ENCODE data around the gene ADARB1. TPM values are rescaled to one million over a fixed set of nuclear protein-coding genes. Genes with fewer than 3 reads are reported as not detected.
"Not testable (repeated sequence)": the region's sequence is repeated elsewhere in the genome, so short reads cannot be mapped to it uniquely, and the experiment has no call there.

ADARB1 gene
- total RNA-seq, 1 experiment from 2014 or later, result 8.4 TPM

- DNase-seq, result peak; percentile 73 to 86
- no peaks in the 10 kb centered on the region for H3K9me3 ChIP-seq (replicated peaks)
- H3K4me3 ChIP-seq, result no peak overlapping the region
- no peak overlapping the region for H3K27ac ChIP-seq
- H3K36me3 ChIP-seq, result no peaks in the 10 kb centered on the region
- no peaks in the 10 kb centered on the region for H3K27me3 ChIP-seq
- H3K4me1 ChIP-seq, result peaks cover 32% of the 10 kb centered on the region
Measured at GRCh38 chr21:45138199-45139002, 64.0 kb downstream of the ADARB1 start.

- H3K27ac ChIP-seq, result not testable (repeated sequence)
Measured at GRCh38 chr21:45139003-45139360, 64.6 kb downstream of the ADARB1 start.

GRCh38 chr21:45139473-45139872 lies 65.1 kb downstream of the ADARB1 start:
- no peak for DNase-seq
- H3K27ac ChIP-seq, result no peak overlapping the region
- H3K9me3 ChIP-seq (replicated peaks), result no peaks in the 10 kb centered on the region
- peaks cover 32% of the 10 kb centered on the region for H3K4me1 ChIP-seq
- no peak overlapping the region for H3K4me3 ChIP-seq
- H3K27me3 ChIP-seq, result no peaks in the 10 kb centered on the region
- no peaks in the 10 kb centered on the region for H3K36me3 ChIP-seq

More at GRCh38 chr21:45139003-45139360, 64.6 kb downstream of the ADARB1 start:
- DNase-seq; H3K36me3 ChIP-seq; H3K9me3 ChIP-seq (replicated peaks); H3K27me3 ChIP-seq; H3K4me3 ChIP-seq: not testable (repeated sequence)
- peaks cover 32% of the 10 kb centered on the region for H3K4me1 ChIP-seq

GRCh38 chr21:45140346-45140940 lies 66.1 kb downstream of the ADARB1 start:
- Histone ChIP-seq H3K36me3 (no peaks in the 10 kb centered on the region), H3K9me3 (replicated peaks) (no peaks in the 10 kb centered on the region), H3K27me3 (no peaks in the 10 kb centered on the region), H3K4me3 (no peak overlapping the region), H3K4me1 (peaks cover 24% of the 10 kb centered on the region), H3K27ac (no peak overlapping the region)
- peak; percentile 88 to 90 for DNase-seq

GRCh38 chr21:45140944-45141343 lies 66.6 kb downstream of the ADARB1 start:
- DNase-seq; H3K27ac ChIP-seq; H3K27me3 ChIP-seq; H3K36me3 ChIP-seq; H3K4me3 ChIP-seq; H3K9me3 ChIP-seq (replicated peaks): not testable (repeated sequence)
- peaks cover 19% of the 10 kb centered on the region for H3K4me1 ChIP-seq

GRCh38 chr21:45141507-45141906 lies 67.1 kb downstream of the ADARB1 start:
- Histone ChIP-seq H3K27ac (no peak overlapping the region), H3K27me3 (no peaks in the 10 kb centered on the region), H3K4me1 (peaks cover 14% of the 10 kb centered on the region), H3K4me3 (no peak overlapping the region), H3K36me3 (no peaks in the 10 kb centered on the region), H3K9me3 (replicated peaks) (no peaks in the 10 kb centered on the region)
- no peak for DNase-seq

- H3K4me3 ChIP-seq, result no peak overlapping the region
- peaks cover 11% of the 10 kb centered on the region for H3K4me1 ChIP-seq
- H3K27me3 ChIP-seq, result no peaks in the 10 kb centered on the region
- H3K9me3 ChIP-seq (replicated peaks), result no peaks in the 10 kb centered on the region
- no peaks in the 10 kb centered on the region for H3K36me3 ChIP-seq
- peak overlapping the region; percentile 72 for H3K27ac ChIP-seq
- DNase-seq, result peak; percentile 91 to 92
Measured at GRCh38 chr21:45142469-45143308, 68.3 kb downstream of the ADARB1 start.

- Histone ChIP-seq H3K4me1 (peaks cover 11% of the 10 kb centered on the region), H3K27ac (no peak overlapping the region), H3K36me3 (no peaks in the 10 kb centered on the region), H3K9me3 (replicated peaks) (no peaks in the 10 kb centered on the region), H3K4me3 (no peak overlapping the region), H3K27me3 (no peaks in the 10 kb centered on the region)
- no peak for DNase-seq
Measured at GRCh38 chr21:45143855-45144254, 69.5 kb downstream of the ADARB1 start.

- peaks cover 11% of the 10 kb centered on the region for H3K4me1 ChIP-seq
- no peak overlapping the region for H3K4me3 ChIP-seq
- H3K36me3 ChIP-seq, result no peaks in the 10 kb centered on the region
- no peaks in the 10 kb centered on the region for H3K9me3 ChIP-seq (replicated peaks)
- no peaks in the 10 kb centered on the region for H3K27me3 ChIP-seq
- DNase-seq, result no peak
- no peak overlapping the region for H3K27ac ChIP-seq
Measured at GRCh38 chr21:45145146-45145545, 70.8 kb downstream of the ADARB1 start.

GRCh38 chr21:45145846-45146245 lies 71.5 kb downstream of the ADARB1 start:
- not testable (repeated sequence) for H3K27me3 ChIP-seq; H3K36me3 ChIP-seq; H3K9me3 ChIP-seq (replicated peaks); DNase-seq; H3K27ac ChIP-seq; H3K4me3 ChIP-seq
- peaks cover 11% of the 10 kb centered on the region for H3K4me1 ChIP-seq

GRCh38 chr21:45146306-45146705 lies 71.9 kb downstream of the ADARB1 start:
- Histone ChIP-seq H3K9me3 (replicated peaks) (no peaks in the 10 kb centered on the region), H3K36me3 (no peaks in the 10 kb centered on the region), H3K4me1 (peaks cover 11% of the 10 kb centered on the region), H3K27me3 (no peaks in the 10 kb centered on the region), H3K4me3 (no peak overlapping the region), H3K27ac (no peak overlapping the region)
- no peak for DNase-seq

GRCh38 chr21:45146801-45147200 lies 72.4 kb downstream of the ADARB1 start:
- Histone ChIP-seq H3K36me3 (no peaks in the 10 kb centered on the region), H3K27me3 (no peaks in the 10 kb centered on the region), H3K4me3 (no peak overlapping the region), H3K4me1 (peaks cover 11% of the 10 kb centered on the region), H3K9me3 (replicated peaks) (no peaks in the 10 kb centered on the region), H3K27ac (no peak overlapping the region)
- DNase-seq, result no peak

GRCh38 chr21:45147473-45148315 lies 73.3 kb downstream of the ADARB1 start:
- no peaks in the 10 kb centered on the region for H3K27me3 ChIP-seq
- H3K9me3 ChIP-seq (replicated peaks), result no peaks in the 10 kb centered on the region
- H3K36me3 ChIP-seq, result no peaks in the 10 kb centered on the region
- peaks cover 5% of the 10 kb centered on the region; the same call in 1 of the 2 replicates for H3K4me1 ChIP-seq
- no peak for DNase-seq
- no peak overlapping the region for H3K4me3 ChIP-seq
- H3K27ac ChIP-seq, result no peak overlapping the region

- H3K27ac ChIP-seq, result no peak overlapping the region
- no peaks in the 10 kb centered on the region for H3K9me3 ChIP-seq (replicated peaks)
- no peaks in the 10 kb centered on the region for H3K27me3 ChIP-seq
- H3K4me3 ChIP-seq, result no peak overlapping the region
- no peaks in the 10 kb centered on the region for H3K36me3 ChIP-seq
- DNase-seq, result no peak
- H3K4me1 ChIP-seq, result peaks cover 3% of the 10 kb centered on the region
Measured at GRCh38 chr21:45148316-45148990, 74.1 kb downstream of the ADARB1 start.
